ENCODE results near the gene AGFG2. TPM values are rescaled to one million over a fixed set of nuclear protein-coding genes. Genes with fewer than 3 reads are reported as not detected.

The AGFG2 gene
- total RNA-seq, 1 donor from 2014 or later = 1.2 TPM

DNA sequence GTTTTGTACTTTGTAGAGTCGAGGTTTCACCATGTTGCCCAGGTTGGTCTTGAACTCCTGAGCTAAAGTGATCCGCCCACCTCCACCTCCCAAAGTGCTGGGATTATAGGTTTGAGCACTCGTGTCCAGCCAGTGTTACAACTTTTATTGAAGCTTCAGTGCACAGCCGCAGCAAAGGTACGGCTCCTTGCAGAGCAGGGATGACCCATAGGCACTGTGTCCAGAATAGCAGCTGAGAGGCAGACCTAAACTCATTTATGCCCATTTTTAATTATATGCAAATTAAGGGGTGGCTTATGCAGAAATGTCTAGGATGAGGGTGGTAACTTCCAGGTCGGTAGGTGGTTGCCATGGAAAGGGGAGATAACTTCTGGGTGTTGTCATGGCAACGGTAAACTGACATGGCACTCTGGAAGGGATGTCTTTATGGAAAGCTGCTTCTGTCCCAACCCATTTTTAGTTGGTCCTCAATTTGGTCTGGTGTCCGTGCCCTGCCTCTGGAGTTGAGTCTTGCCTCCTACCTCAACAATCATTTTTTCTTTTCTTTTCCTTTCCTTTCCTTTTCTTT lies 32.6 kb upstream of the AGFG2 start:
- TF ChIP-seq, protein P1, sequence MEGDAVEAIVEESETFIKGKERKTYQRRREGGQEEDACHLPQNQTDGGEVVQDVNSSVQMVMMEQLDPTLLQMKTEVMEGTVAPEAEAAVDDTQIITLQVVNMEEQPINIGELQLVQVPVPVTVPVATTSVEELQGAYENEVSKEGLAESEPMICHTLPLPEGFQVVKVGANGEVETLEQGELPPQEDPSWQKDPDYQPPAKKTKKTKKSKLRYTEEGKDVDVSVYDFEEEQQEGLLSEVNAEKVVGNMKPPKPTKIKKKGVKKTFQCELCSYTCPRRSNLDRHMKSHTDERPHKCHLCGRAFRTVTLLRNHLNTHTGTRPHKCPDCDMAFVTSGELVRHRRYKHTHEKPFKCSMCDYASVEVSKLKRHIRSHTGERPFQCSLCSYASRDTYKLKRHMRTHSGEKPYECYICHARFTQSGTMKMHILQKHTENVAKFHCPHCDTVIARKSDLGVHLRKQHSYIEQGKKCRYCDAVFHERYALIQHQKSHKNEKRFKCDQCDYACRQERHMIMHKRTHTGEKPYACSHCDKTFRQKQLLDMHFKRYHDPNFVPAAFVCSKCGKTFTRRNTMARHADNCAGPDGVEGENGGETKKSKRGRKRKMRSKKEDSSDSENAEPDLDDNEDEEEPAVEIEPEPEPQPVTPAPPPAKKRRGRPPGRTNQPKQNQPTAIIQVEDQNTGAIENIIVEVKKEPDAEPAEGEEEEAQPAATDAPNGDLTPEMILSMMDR (IDR thresholded peaks at IDR 0.05) = no peak
- TF ChIP-seq EZH2phosphoT487 (IDR thresholded peaks at IDR 0.05) (no peak), EZH2 (IDR thresholded peaks at IDR 0.05) (no peak)
- H3K4me3 Mint-ChIP-seq = no peak overlapping the region
- H3K79me2 ChIP-seq (ENCODE audit: low read depth) = no peaks in the 10 kb centered on the region
- no peak overlapping the region for H3K9ac ChIP-seq
- no peak overlapping the region for H3K4me3 ChIP-seq
- H3K9me3 Mint-ChIP-seq = no peaks in the 10 kb centered on the region
- no peak overlapping the region for H3K27ac ChIP-seq
- no peak overlapping the region for H2AFZ ChIP-seq (replicated peaks)
- peaks cover 5% of the 10 kb centered on the region for H3K27me3 Mint-ChIP-seq (ENCODE audit: insufficient read depth, low read depth)
- peak; percentile 56 for DNase-seq (ENCODE audit: low spot score)
- H3K4me2 ChIP-seq = no peak overlapping the region
- H4K20me1 ChIP-seq (ENCODE audit: low read depth) = no peaks in the 10 kb centered on the region
- H3K36me3 Mint-ChIP-seq = no peaks in the 10 kb centered on the region
- peaks cover 23% of the 10 kb centered on the region for H3K4me1 Mint-ChIP-seq
- H3K4me1 ChIP-seq = peaks cover 3% of the 10 kb centered on the region
- H3F3A ChIP-seq (ENCODE audit: low read depth) = no peaks in the 10 kb centered on the region
- no peak overlapping the region for H3K27ac Mint-ChIP-seq
- H3K27me3 ChIP-seq = no peaks in the 10 kb centered on the region
- no peaks in the 10 kb centered on the region for H3K9me3 ChIP-seq (ENCODE audit: low read depth)
- no peaks in the 10 kb centered on the region for H3K36me3 ChIP-seq

DNA sequence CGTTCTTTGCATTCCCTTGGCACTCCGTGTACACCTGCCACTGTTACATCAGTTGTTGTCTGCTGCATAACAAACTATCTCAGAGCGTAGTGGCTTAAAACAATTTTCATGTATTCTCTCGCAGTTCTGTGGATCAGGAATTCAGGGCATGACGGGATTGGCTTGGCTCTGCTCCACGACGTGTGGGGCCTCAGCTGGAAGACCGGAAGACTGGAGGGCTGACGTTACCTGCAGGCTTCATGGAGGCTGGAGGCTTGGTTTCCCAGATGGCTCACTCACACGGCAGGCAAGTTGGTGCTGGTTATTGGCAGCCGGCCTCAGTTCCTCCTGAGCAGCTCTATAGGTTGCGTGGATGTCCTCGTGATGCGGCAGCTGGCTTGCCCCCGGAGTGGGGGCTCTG lies 29.8 kb upstream of the AGFG2 start:
- H3K4me3 Mint-ChIP-seq = peak overlapping the region; percentile 41
- no peak for DNase-seq (ENCODE audit: low spot score)
- Histone ChIP-seq H3K9me3 (ENCODE audit: low read depth) (no peaks in the 10 kb centered on the region), H3K4me3 (no peak overlapping the region), H3K36me3 (no peaks in the 10 kb centered on the region), H3K4me1 (peaks cover 3% of the 10 kb centered on the region), H3K27ac (no peak overlapping the region), H2AFZ (replicated peaks) (no peak overlapping the region), H3K4me2 (no peak overlapping the region), H3F3A (ENCODE audit: low read depth) (no peaks in the 10 kb centered on the region), H3K79me2 (ENCODE audit: low read depth) (no peaks in the 10 kb centered on the region), H3K9ac (no peak overlapping the region), H3K27me3 (no peaks in the 10 kb centered on the region), H4K20me1 (ENCODE audit: low read depth) (no peaks in the 10 kb centered on the region)
- peaks cover 19% of the 10 kb centered on the region for H3K4me1 Mint-ChIP-seq
- no peaks in the 10 kb centered on the region for H3K9me3 Mint-ChIP-seq
- peaks cover 3% of the 10 kb centered on the region for H3K27me3 Mint-ChIP-seq (ENCODE audit: insufficient read depth, low read depth)
- no peak for TF ChIP-seq EZH2 (IDR thresholded peaks at IDR 0.05)
- no peak for TF ChIP-seq EZH2phosphoT487 (IDR thresholded peaks at IDR 0.05)
- TF ChIP-seq, protein P1 (IDR thresholded peaks at IDR 0.05) = no peak
- no peaks in the 10 kb centered on the region for H3K36me3 Mint-ChIP-seq
- H3K27ac Mint-ChIP-seq = peak overlapping the region; percentile 78

DNA sequence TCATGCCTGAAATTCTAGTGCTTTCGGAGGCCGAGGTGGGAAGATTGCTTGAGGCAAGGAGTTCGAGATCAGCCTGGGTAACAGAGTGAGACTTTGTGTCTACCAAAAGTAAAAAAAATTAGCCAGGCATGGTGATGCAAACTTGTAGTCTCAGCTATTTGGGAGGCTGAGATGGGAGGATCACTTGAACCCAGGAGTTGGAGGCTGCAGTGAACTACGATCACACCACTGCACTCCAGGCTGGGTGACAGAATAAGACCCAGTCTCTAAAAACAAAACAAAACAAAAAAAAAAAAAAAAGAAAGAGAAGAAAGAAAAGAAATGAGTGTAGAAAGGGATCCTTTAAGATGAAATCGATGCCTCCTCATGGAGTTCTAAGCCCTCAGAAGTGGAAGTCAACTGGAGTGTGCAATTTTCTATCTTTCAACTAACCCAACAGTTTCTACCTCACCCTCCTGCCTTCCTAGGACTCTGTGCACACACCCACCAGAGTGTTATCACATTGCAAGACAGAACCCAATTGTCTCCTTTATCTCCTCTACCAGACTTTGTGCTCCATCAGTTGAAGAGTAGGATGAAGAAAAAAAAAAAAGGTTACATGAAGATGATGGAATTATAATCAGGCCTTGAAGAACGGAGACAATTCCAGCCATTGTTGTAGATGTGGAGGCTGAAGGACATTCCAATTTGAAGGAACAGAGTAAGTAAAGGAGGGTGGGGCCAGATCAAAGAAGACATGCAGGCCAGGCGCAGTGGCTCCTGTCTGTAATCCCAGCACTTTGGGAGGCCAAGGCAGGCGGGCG lies 28.4 kb upstream of the AGFG2 start:
- peaks cover 22% of the 10 kb centered on the region for H3K4me1 Mint-ChIP-seq
- Histone ChIP-seq H3K4me3 (no peak overlapping the region), H3K9me3 (ENCODE audit: low read depth) (no peaks in the 10 kb centered on the region), H3K27me3 (no peaks in the 10 kb centered on the region), H3K27ac (no peak overlapping the region), H4K20me1 (ENCODE audit: low read depth) (no peaks in the 10 kb centered on the region), H3K36me3 (no peaks in the 10 kb centered on the region), H3K9ac (no peak overlapping the region), H3K4me1 (no peaks in the 10 kb centered on the region), H2AFZ (replicated peaks) (no peak overlapping the region), H3F3A (ENCODE audit: low read depth) (no peaks in the 10 kb centered on the region), H3K4me2 (no peak overlapping the region), H3K79me2 (ENCODE audit: low read depth) (no peaks in the 10 kb centered on the region)
- peaks cover 3% of the 10 kb centered on the region for H3K27me3 Mint-ChIP-seq (ENCODE audit: insufficient read depth, low read depth)
- no peak for DNase-seq (ENCODE audit: low spot score)
- H3K27ac Mint-ChIP-seq = no peak overlapping the region
- no peak overlapping the region for H3K4me3 Mint-ChIP-seq
- no peaks in the 10 kb centered on the region for H3K9me3 Mint-ChIP-seq
- no peaks in the 10 kb centered on the region for H3K36me3 Mint-ChIP-seq
- TF ChIP-seq, protein P1 (IDR thresholded peaks at IDR 0.05) = no peak
- TF ChIP-seq EZH2 (IDR thresholded peaks at IDR 0.05) (no peak), EZH2phosphoT487 (IDR thresholded peaks at IDR 0.05) (no peak)

Measured in neural progenitor cell (in vitro differentiated cells).